H1 (cell line): ENCODE measurements around the gene NID1. TPM values are rescaled to one million over a fixed set of nuclear protein-coding genes. Genes with fewer than 3 reads are reported as not detected.

ENCODE experiments used
- CTCF ChIA-PET: fragments of 300-600 bp; sonication (Branson Sonifier 250); formaldehyde crosslinking; loops from one replicate; lab custom pipeline; 2021; ENCODE audit not compliant: partially characterized antibody; lab: Charles Lee
- POLR2A ChIA-PET: fragments of 300-600 bp; sonication (Branson Sonifier 250); formaldehyde crosslinking; loops from one replicate; lab custom pipeline; 2021; ENCODE audit warnings: inconsistent platforms; ENCODE audit not compliant: partially characterized antibody; lab: Charles Lee
- DNase-seq, 2 experiments: peaks; one replicate each; pipeline versions ENCODE4 v3.0.0 to v3.0.0-alpha.2; 2010 to 2022; ENCODE audit warnings: low spot score in 2 of 2, low read depth in 1 of 2, mixed read lengths in 1 of 2
- FAIRE-seq: peaks from 2 replicates; lab custom pipeline; 2011; peaks lifted over from hg19 to GRCh38; lab: Jason Lieb, UNC
- H2AFZ ChIP-seq: 2 replicates; pipeline ENCODE4 v1.8.1; 2012; ENCODE audit warnings: low read length, inconsistent platforms
- H2AK5ac ChIP-seq: 2 replicates; pipeline ENCODE4 v1.6.1; 2013; ENCODE audit warnings: low read depth, low read length
- H2BK120ac ChIP-seq: replicated peaks from 2 replicates; pipeline ENCODE3; 2013; ENCODE audit warnings: low read depth, low read length, inconsistent platforms
- H2BK12ac ChIP-seq: 2 replicates; pipeline ENCODE4 v1.6.1; 2013; ENCODE audit warnings: low read depth, low read length
- H2BK15ac ChIP-seq: 2 replicates; pipeline ENCODE4 v1.6.1; 2013; ENCODE audit warnings: low read length
- H2BK20ac ChIP-seq: 2 replicates; pipeline ENCODE4 v1.6.1; 2013; ENCODE audit warnings: low read length
- H2BK5ac ChIP-seq: 2 replicates; pipeline ENCODE4 v1.6.1; 2013; ENCODE audit warnings: low read depth, low read length
- H3K14ac ChIP-seq: 2 replicates; pipeline ENCODE4 v1.6.1; 2013; ENCODE audit warnings: inconsistent platforms; ENCODE audit not compliant: insufficient read length
- H3K18ac ChIP-seq: 2 replicates; pipeline ENCODE4 v1.6.1; 2013; ENCODE audit warnings: low read length; ENCODE audit errors: extremely low read depth
- H3K23ac ChIP-seq: 2 replicates; pipeline ENCODE4 v1.6.1; 2013; ENCODE audit warnings: inconsistent platforms; ENCODE audit not compliant: insufficient read length
- H3K23me2 ChIP-seq: 2 replicates; pipeline ENCODE4 v1.6.1; 2013; ENCODE audit warnings: low read depth, low read length
- H3K27ac ChIP-seq: 2 replicates; pipeline ENCODE4 v1.6.1; 2011; ENCODE audit warnings: low read depth, low read length, inconsistent platforms
- H3K27me3 ChIP-seq, 4 experiments: replicated peaks in 1 of 4; 1 replicate in 1 of 4; 2 replicates in 3 of 4; pipeline versions ENCODE4 v1.6.1 to v1.8.1; 2011 to 2013; ENCODE audit warnings: low read length in 3 of 4, mild to moderate bottlenecking in 3 of 4, inconsistent platforms in 2 of 4, mixed read lengths in 2 of 4, moderate library complexity in 1 of 4; ENCODE audit not compliant: control insufficient read depth in 3 of 4, insufficient read depth in 3 of 4; ENCODE audit errors: extremely low read depth in 1 of 4
- H3K36me3 ChIP-seq, 4 experiments: 2 replicates each; pipeline versions ENCODE4 v1.6.1 to v1.8.1; 2011 to 2013; ENCODE audit warnings: mild to moderate bottlenecking in 4 of 4, low read length in 3 of 4, moderate library complexity in 2 of 4, control low read depth in 1 of 4, inconsistent platforms in 1 of 4; ENCODE audit not compliant: insufficient read depth in 4 of 4, control insufficient read depth in 2 of 4
- H3K4ac ChIP-seq: replicated peaks from 2 replicates; pipeline ENCODE3; 2013; ENCODE audit warnings: low read length, low read depth, mixed read lengths, inconsistent platforms; ENCODE audit not compliant: insufficient read length
- H3K4me1 ChIP-seq, 4 experiments: replicated peaks in 1 of 4; 1 replicate in 1 of 4; 2 replicates in 3 of 4; pipeline versions ENCODE4 v1.6.1 to v1.8.1; 2011 to 2013; ENCODE audit warnings: low read length in 3 of 4, inconsistent platforms in 2 of 4, mixed read lengths in 1 of 4; ENCODE audit not compliant: insufficient read depth in 4 of 4, control insufficient read depth in 3 of 4
- H3K4me2 ChIP-seq, 2 experiments: 2 replicates each; pipeline versions ENCODE4 v1.6.1 to v1.8.1; 2011 to 2013; ENCODE audit warnings: low read depth in 2 of 2, low read length in 2 of 2, control low read depth in 1 of 2, inconsistent platforms in 1 of 2, mild to moderate bottlenecking in 1 of 2; ENCODE audit not compliant: insufficient read depth in 1 of 2
- H3K4me3 ChIP-seq, 4 experiments: fragments of 200-600, 300-600 bp in 1 of 4; sonication (generic), shearing (Covaris generic), sonication (Bioruptor Twin) in 1 of 4; 2 replicates each; pipeline versions ENCODE4 v1.5.1 to v1.8.1; 2011 to 2016; ENCODE audit warnings: low read length in 4 of 4, low read depth in 3 of 4, control low read depth in 2 of 4, inconsistent platforms in 2 of 4, mild to moderate bottlenecking in 2 of 4, mixed read lengths in 1 of 4, moderate library complexity in 1 of 4; ENCODE audit not compliant: insufficient read depth in 2 of 4; ENCODE audit errors: extremely low read depth in 1 of 4
- H3K56ac ChIP-seq: replicated peaks from 2 replicates; pipeline ENCODE3; 2013; ENCODE audit warnings: low read depth, mild to moderate bottlenecking, mixed read lengths, low read length, inconsistent platforms; ENCODE audit not compliant: insufficient read length
- H3K79me1 ChIP-seq: 2 replicates; pipeline ENCODE4 v1.6.1; 2013; ENCODE audit warnings: low read depth, low read length, control low read depth
- H3K79me2 ChIP-seq, 2 experiments: 2 replicates each; pipeline versions ENCODE4 v1.6.1 to v1.8.1; 2012 to 2013; ENCODE audit warnings: low read length in 2 of 2, mild to moderate bottlenecking in 2 of 2, inconsistent platforms in 1 of 2; ENCODE audit not compliant: insufficient read depth in 2 of 2, control insufficient read depth in 1 of 2
- H3K9ac ChIP-seq, 4 experiments: replicated peaks in 1 of 4; 1 replicate in 1 of 4; 2 replicates in 3 of 4; pipeline versions ENCODE4 v1.6.1 to v1.8.1; 2011 to 2013; ENCODE audit warnings: low read depth in 3 of 4, low read length in 3 of 4, control low read depth in 2 of 4, mild to moderate bottlenecking in 2 of 4, moderate library complexity in 2 of 4, inconsistent platforms in 1 of 4; ENCODE audit errors: extremely low read depth in 1 of 4
- H3K9me3 ChIP-seq, 2 experiments: 2 replicates each; pipeline versions ENCODE4 v1.6.1 to v1.8.1; 2012 to 2013; ENCODE audit warnings: mild to moderate bottlenecking in 2 of 2, moderate library complexity in 2 of 2, control low read depth in 1 of 2, inconsistent platforms in 1 of 2, low read depth in 1 of 2, low read length in 1 of 2, mixed read lengths in 1 of 2; ENCODE audit not compliant: insufficient read depth in 2 of 2
- H4K20me1 ChIP-seq, 2 experiments: replicated peaks in 1 of 2; 2 replicates each; pipeline versions ENCODE3 to v1.8.1; 2011 to 2013; ENCODE audit warnings: inconsistent platforms in 2 of 2, low read length in 2 of 2, mild to moderate bottlenecking in 1 of 2; ENCODE audit not compliant: insufficient read depth in 2 of 2, control insufficient read depth in 1 of 2
- H4K5ac ChIP-seq: 2 replicates; pipeline ENCODE4 v1.6.1; 2013; ENCODE audit warnings: low read length, low read depth, mixed read lengths, inconsistent platforms; ENCODE audit not compliant: insufficient read length
- H4K8ac ChIP-seq: 2 replicates; pipeline ENCODE4 v1.8.0; 2013; ENCODE audit warnings: mild to moderate bottlenecking, moderate library complexity, low read length, inconsistent platforms; ENCODE audit not compliant: insufficient read depth; ENCODE audit errors: extremely low read depth
- H4K91ac ChIP-seq: replicated peaks from 2 replicates; pipeline ENCODE3; 2013; ENCODE audit warnings: low read length, mixed read lengths, inconsistent platforms; ENCODE audit not compliant: insufficient read length
- EZH2 ChIP-seq: fragments of 200-600 bp; sonication (generic); IDR thresholded peaks from 2 replicates; pipeline ENCODE4 v1.7.1; 2012; ENCODE audit warnings: low read depth, mild to moderate bottlenecking, moderate library complexity, low read length, inconsistent platforms; ENCODE audit not compliant: severe bottlenecking
- JUN ChIP-seq: IDR thresholded peaks from 2 replicates; pipeline ENCODE4 v1.6.1; 2011; ENCODE audit warnings: low read depth, mild to moderate bottlenecking, improper control_type of control experiment, low read length
- KDM5A ChIP-seq: fragments of 200-600 bp; IDR thresholded peaks from 2 replicates; pipeline ENCODE4 v1.7.1; 2012; ENCODE audit warnings: mild to moderate bottlenecking, low read length, inconsistent platforms, mixed read lengths
- POLR2A ChIP-seq, 2 experiments: IDR thresholded peaks; 1 replicate in 1 of 2; 2 replicates in 1 of 2; pipeline ENCODE4 v1.6.1; 2011; ENCODE audit warnings: low read depth in 2 of 2, low read length in 2 of 2, mild to moderate bottlenecking in 2 of 2; ENCODE audit errors: control extremely low read depth in 1 of 2
- RFX5 ChIP-seq: IDR thresholded peaks from 2 replicates; pipeline ENCODE4 v1.6.1; 2011; ENCODE audit warnings: low read depth, low read length, improper control_type of control experiment, borderline replicate concordance
- SIN3A ChIP-seq, 2 experiments: IDR thresholded peaks in 1 of 2; conservative IDR thresholded peaks in 1 of 2; 2 replicates each; pipeline ENCODE4 v1.6.1; 2011 to 2012; ENCODE audit warnings: low read length in 2 of 2, improper control_type of control experiment in 1 of 2, low read depth in 1 of 2, mild to moderate bottlenecking in 1 of 2
- WGBS, 2 experiments: shearing (Covaris generic) in 1 of 2; methylation state at CpG; one replicate each; pipeline versions ENCODE4 v1.1.6 to v1.1.7; 2013 to 2015; ENCODE audit warnings: low lambda C conversion rate in 2 of 2, mixed read lengths in 2 of 2, inconsistent platforms in 1 of 2, low coverage in 1 of 2, missing lambda C conversion rate in 1 of 2; ENCODE audit not compliant: insufficient replicate concordance in 2 of 2, insufficient coverage in 1 of 2, insufficient read length in 1 of 2; ENCODE audit errors: extremely low coverage in 1 of 2, missing lambda C conversion rate in 1 of 2; 5-methylcytosine and 5-hydroxymethylcytosine counted together
- polyA plus RNA-seq, 7 experiments: library from polyadenylated mRNA; depleted of rRNA in 3 of 7; stranded (reverse) in 5 of 7; unstranded in 2 of 7; fragments of >200 nt in 5 of 7; fragments of 200-250 nt in 2 of 7; gene quantifications; 1 replicate in 5 of 7; 2 replicates in 1 of 7; 4 replicates in 1 of 7; pipeline versions ENCODE4 v1.2.1 to v1.2.3, GENCODE V29; 2011 to 2013; ENCODE audit warnings: missing spikeins in 2 of 7, mixed read lengths in 2 of 7
- total RNA-seq: library from RNA; stranded (reverse); fragmentation: NEBNext Ultra II Directional; extraction: Animal tissue kit (Norgen Biotek cat#: 25700); gene quantifications from 2 replicates; pipeline ENCODE4 v1.2.1, GENCODE V29; 2021
- TF ChIP-seq, protein P1 (sequence below): IDR thresholded peaks from 2 replicates; pipeline ENCODE4 v1.6.1; 2011; ENCODE audit warnings: low read length, improper control_type of control experiment

NID1 gene
- total and polyA plus RNA-seq, 2 of the 8 experiments (the other 6 are each of a cell fraction or from before 2014, with no cell fraction given) = 20.9 to 25.4 TPM

DNA sequence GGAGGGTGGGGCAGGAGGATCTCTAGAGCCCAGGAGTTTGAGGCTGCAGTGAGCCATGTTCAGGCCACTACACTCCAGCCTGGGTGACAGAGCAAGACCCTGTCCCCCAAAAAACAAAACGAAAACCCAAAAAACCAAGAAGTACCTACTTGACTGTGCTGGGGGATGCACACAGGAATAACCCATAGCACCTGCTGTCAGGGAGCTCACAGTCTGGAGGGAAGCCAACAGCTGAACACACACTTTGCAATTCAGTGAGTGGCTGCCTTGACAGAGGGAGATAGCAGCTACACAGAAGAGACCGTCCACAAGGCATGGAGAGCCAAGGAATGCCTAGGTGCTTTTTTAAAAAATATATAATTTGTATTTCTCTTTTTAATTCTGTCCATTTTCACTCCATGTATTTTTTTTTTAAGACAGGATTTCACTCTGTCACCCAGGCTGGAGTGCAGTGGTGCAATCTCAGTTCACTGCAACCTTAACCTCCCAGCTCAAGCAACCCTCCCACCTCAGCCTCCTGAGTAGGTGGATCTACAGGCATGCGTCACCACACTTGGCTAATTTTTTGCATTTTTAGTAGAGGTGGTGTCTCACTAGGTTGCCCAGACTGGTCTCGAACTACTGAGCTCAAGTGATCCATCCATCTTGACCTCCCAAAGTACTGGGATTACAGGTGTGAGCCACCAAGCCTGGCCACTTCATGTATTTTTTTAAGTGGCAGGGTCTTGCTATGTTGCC is 68.7 kb downstream of the NID1 start:
- Histone ChIP-seq H4K8ac (no peak overlapping the region), H2AFZ (no peak overlapping the region), H3K79me2 (no peaks in the 10 kb centered on the region), H3K9ac (no peak overlapping the region), H3K79me1 (no peaks in the 10 kb centered on the region), H3K27ac (no peak overlapping the region), H3K4me3 (no peak overlapping the region), H2BK12ac (no peak overlapping the region), H2BK120ac (no peak overlapping the region), H4K20me1 (no peaks in the 10 kb centered on the region), H2BK20ac (no peak overlapping the region), H4K5ac (no peak overlapping the region), H3K23me2 (no peaks in the 10 kb centered on the region), H3K56ac (no peak overlapping the region), H3K23ac (no peak overlapping the region), H3K27me3 (no peaks in the 10 kb centered on the region), H3K9me3 (no peaks in the 10 kb centered on the region), H2BK5ac (no peak overlapping the region), H3K4me2 (no peak overlapping the region), H3K14ac (no peak overlapping the region), H4K91ac (no peak overlapping the region), H2AK5ac (no peak overlapping the region), H3K4ac (no peak overlapping the region), H3K4me1 (no peaks in the 10 kb centered on the region), H3K18ac (no peak overlapping the region), H3K36me3 (no peaks in the 10 kb centered on the region)
- DNase-seq (no peak), FAIRE-seq (no peak)
- ChIA-PET POLR2A (interaction anchor here (0.7 to 1.3 kb wide), 2 partner anchors 14 to 144 kb away, joined by 3 read pairs; no protein-coding TSS in a partner anchor), CTCF (interaction anchor here (0.7 to 1.5 kb wide), 3 partner anchors 10 to 554 kb away, joined by 3 to 5 read pairs (median 3); no protein-coding TSS in a partner anchor)
- WGBS, 2 experiments = 96% methylated on average over 4 of the region's 4 CpGs; no CpG with 5 or more reads in 1 of the 2 experiments
- TF ChIP-seq JUN (no peak), RFX5 (no peak), EZH2 (no peak), SIN3A (conservative IDR thresholded peaks at IDR 0.05 in 1 of 2, IDR thresholded peaks at IDR 0.05 in 1 of 2; ENCODE audit: low read depth in 1 of 2, low read length in 2 of 2) (no peak), KDM5A (no peak), POLR2A (IDR thresholded peaks at IDR 0.05; ENCODE audit: control extremely low read depth in 1 of 2, low read depth in 2 of 2, low read length in 2 of 2) (no peak)
- TF ChIP-seq, protein P1, sequence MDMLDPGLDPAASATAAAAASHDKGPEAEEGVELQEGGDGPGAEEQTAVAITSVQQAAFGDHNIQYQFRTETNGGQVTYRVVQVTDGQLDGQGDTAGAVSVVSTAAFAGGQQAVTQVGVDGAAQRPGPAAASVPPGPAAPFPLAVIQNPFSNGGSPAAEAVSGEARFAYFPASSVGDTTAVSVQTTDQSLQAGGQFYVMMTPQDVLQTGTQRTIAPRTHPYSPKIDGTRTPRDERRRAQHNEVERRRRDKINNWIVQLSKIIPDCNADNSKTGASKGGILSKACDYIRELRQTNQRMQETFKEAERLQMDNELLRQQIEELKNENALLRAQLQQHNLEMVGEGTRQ = no peak
- TF ChIP-seq, all 59 proteins: peak for 0
- no peak overlapping the region for H2BK15ac ChIP-seq
